Limb (tissue), 2 donors: Measurements from ENCODE around the gene TNRC6A.

Experiments
- DNase-seq, 2 donors: peaks; one replicate each; pipeline ENCODE4 v3.0.0-alpha.2; 2016; ENCODE audit errors: extremely low spot score in 2 of 2

The TNRC6A gene

DNA sequence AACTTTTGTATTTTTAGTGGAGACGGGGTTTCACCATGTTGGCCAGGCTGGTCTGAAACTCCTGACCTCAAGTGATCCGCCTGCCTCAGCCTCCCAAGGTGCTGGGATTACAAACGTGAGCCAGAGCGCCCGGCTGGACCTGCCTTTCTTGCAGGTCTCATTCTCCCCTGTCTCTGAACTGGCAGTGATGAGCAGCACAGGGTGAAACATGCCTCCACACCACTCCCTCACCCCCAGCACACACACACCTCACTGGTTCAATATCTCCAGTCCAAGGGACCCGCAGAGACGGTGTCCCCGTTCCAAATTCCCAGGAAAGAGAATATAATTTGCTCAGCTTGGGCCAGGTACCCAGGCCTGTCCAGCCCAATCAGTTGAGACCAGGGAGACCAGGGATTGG lies 139.6 kb downstream of the TNRC6A start:
- no peak for DNase-seq

- no peak for DNase-seq
These were observed 142.4 kb downstream of the TNRC6A start for GRCh38 chr16:24871891-24872290.

DNA sequence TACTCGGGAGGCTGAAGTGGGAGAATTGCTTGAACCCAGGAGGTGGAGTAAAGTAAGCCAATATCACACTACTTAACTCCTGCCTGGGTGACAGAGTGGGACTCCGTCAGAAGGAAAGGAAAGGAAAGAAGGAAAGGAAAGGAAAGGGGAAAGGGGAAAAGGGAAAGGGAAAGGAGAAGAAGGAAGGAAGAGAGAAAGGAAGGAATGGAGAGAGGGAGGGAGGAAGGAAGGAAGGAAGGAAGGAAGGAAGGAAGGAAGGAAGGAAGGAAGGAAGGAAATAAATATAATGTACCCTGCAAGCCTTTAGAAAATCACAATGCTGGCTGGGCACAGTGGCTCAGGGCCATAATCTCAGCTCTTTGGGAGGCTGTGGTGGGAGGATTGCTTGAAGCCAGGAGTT lies 143.6 kb downstream of the TNRC6A start:
- no peak for DNase-seq

- no peak for DNase-seq
These were observed 146.0 kb downstream of the TNRC6A start for GRCh38 chr16:24875466-24875865.
